OCI-LY7 (cell line): ENCODE data around the gene ATXN1. TPM values are rescaled to one million over a fixed set of nuclear protein-coding genes. Genes with fewer than 3 reads are reported as not detected.

Source experiments
- BruUV-seq: library from RNA; stranded (reverse); fragments of 400-500 nt; replicated peaks from 2 replicates; lab custom pipeline; 2021; lab: Mats Ljungman, UMichigan
- CTCF ChIA-PET: fragments of 300-600 bp; sonication (Branson Sonifier 250); formaldehyde crosslinking; loops from one replicate; lab custom pipeline; 2022; ENCODE audit warnings: antibody characterized with exemption; ENCODE audit not compliant: unreplicated experiment; lab: Charles Lee
- POLR2A ChIA-PET: fragments of 300-600 bp; sonication (Branson Sonifier 250); formaldehyde crosslinking; loops from one replicate; lab custom pipeline; 2022; ENCODE audit warnings: antibody characterized with exemption; lab: Charles Lee
- DNase-seq: peaks from one replicate; pipeline ENCODE4 v3.0.0-alpha.2; 2015; ENCODE audit warnings: low spot score
- H2AFZ ChIP-seq: fragments of 200-600 bp; sonication (generic), shearing (Covaris generic); 2 replicates; pipeline ENCODE4 v1.6.1; 2014; ENCODE audit warnings: mild to moderate bottlenecking, antibody characterized with exemption, low read length, moderate library complexity
- H3K27ac ChIP-seq: fragments of 200-600 bp; sonication (generic); 2 replicates; pipeline ENCODE4 v1.5.1; 2014; ENCODE audit warnings: mixed run types, low read depth, mild to moderate bottlenecking, moderate library complexity, low read length, inconsistent platforms; ENCODE audit not compliant: poor library complexity, severe bottlenecking
- H3K36me3 ChIP-seq: fragments of 200-600 bp; sonication (generic); 2 replicates; pipeline ENCODE4 v1.6.1; 2014; ENCODE audit warnings: mild to moderate bottlenecking, antibody characterized with exemption, low read length, moderate library complexity, mixed read lengths; ENCODE audit not compliant: insufficient read depth
- H3K4me1 ChIP-seq: fragments of 200-600 bp; sonication (generic); 2 replicates; pipeline ENCODE4 v1.5.1; 2014; ENCODE audit warnings: mild to moderate bottlenecking, low read length; ENCODE audit not compliant: insufficient read depth, poor library complexity, severe bottlenecking
- H3K4me2 ChIP-seq: fragments of 200-600 bp; sonication (generic); 2 replicates; pipeline ENCODE4 v1.6.1; 2014; ENCODE audit warnings: mild to moderate bottlenecking, low read length
- H3K4me3 ChIP-seq: fragments of 200-600 bp; sonication (generic); 2 replicates; pipeline ENCODE4 v1.5.1; 2014; ENCODE audit warnings: mild to moderate bottlenecking, low read depth, low read length; ENCODE audit not compliant: poor library complexity, severe bottlenecking
- H3K79me2 ChIP-seq: fragments of 200-600 bp; sonication (generic); 2 replicates; pipeline ENCODE4 v1.6.1; 2016; ENCODE audit warnings: low read depth, mild to moderate bottlenecking, low read length, moderate library complexity, mixed read lengths; ENCODE audit not compliant: insufficient read depth
- H3K9me2 ChIP-seq: fragments of 200-600 bp; sonication (generic); 2 replicates; pipeline ENCODE4 v1.6.1; 2016; ENCODE audit warnings: mild to moderate bottlenecking, low read length, mixed read lengths; ENCODE audit not compliant: insufficient read depth
- H3K9me3 ChIP-seq: fragments of 200-600 bp; sonication (generic); 2 replicates; pipeline ENCODE4 v1.6.1; 2014; ENCODE audit warnings: mild to moderate bottlenecking, mixed run types, low read length, mixed read lengths
- H4K20me1 ChIP-seq: fragments of 200-600 bp; sonication (generic); 2 replicates; pipeline ENCODE4 v1.6.1; 2014; ENCODE audit warnings: mild to moderate bottlenecking, antibody characterized with exemption, low read length, moderate library complexity, mixed read lengths; ENCODE audit not compliant: insufficient read depth
- CTCF ChIP-seq: fragments of 200-600 bp; sonication (generic); conservative IDR thresholded peaks from 2 replicates; pipeline ENCODE4 v1.5.1; 2014; ENCODE audit warnings: mild to moderate bottlenecking, antibody characterized with exemption, low read length, moderate library complexity, mixed read lengths
- EZH2phosphoT487 ChIP-seq: fragments of 200-600 bp; sonication (generic); IDR thresholded peaks from 2 replicates; pipeline ENCODE4 v1.6.1; 2018; ENCODE audit warnings: low read depth, borderline replicate concordance, mild to moderate bottlenecking, mixed run types, antibody characterized with exemption, low read length, moderate library complexity, mixed read lengths
- intact Hi-C: fragments of 100-400 bp; cut with micrococcal nuclease; formaldehyde crosslinking; loops from one replicate; pipeline ENCODE4 v1.10.0; 2022; ENCODE audit not compliant: unreplicated experiment
- total RNA-seq, 2 experiments: library from RNA; depleted of rRNA in 1 of 2; stranded (reverse); fragments of >200 nt in 1 of 2; shearing (Covaris generic) in 1 of 2; gene quantifications; 2 replicates each; pipeline ENCODE4 v1.2.3, GENCODE V29; 2014 to 2022

The ATXN1 gene
- total RNA-seq, 2 experiments from 2014 or later = not detected

GRCh38 chr6:16377470-16377869 is 383.8 kb downstream of the ATXN1 start:
- H3K79me2 ChIP-seq = no peaks in the 10 kb centered on the region
- H3K36me3 ChIP-seq = no peaks in the 10 kb centered on the region
- no peaks in the 10 kb centered on the region for H3K9me3 ChIP-seq
- no peak overlapping the region for H3K4me2 ChIP-seq
- intact Hi-C loops = no loop called here
- no peak for DNase-seq
- no peaks in the 10 kb centered on the region for H3K4me1 ChIP-seq
- CTCF ChIA-PET = no interaction called here
- H3K4me3 ChIP-seq = no peak overlapping the region
- H3K9me2 ChIP-seq = no peaks in the 10 kb centered on the region
- no TSS peak for BruUV-seq
- POLR2A ChIA-PET = interaction anchor here (1.4 kb wide), 1 partner anchor 27 kb away, joined by 3 read pairs; no protein-coding TSS in a partner anchor
- no peak overlapping the region for H2AFZ ChIP-seq
- H4K20me1 ChIP-seq = no peaks in the 10 kb centered on the region
- TF ChIP-seq EZH2phosphoT487 = no peak
- TF ChIP-seq CTCF = no peak
- no peak overlapping the region for H3K27ac ChIP-seq

- Histone ChIP-seq H3K79me2 (no peaks in the 10 kb centered on the region), H3K4me3 (no peak overlapping the region), H2AFZ (no peak overlapping the region), H3K4me2 (no peak overlapping the region), H3K9me2 (no peaks in the 10 kb centered on the region), H3K27ac (no peak overlapping the region), H3K36me3 (no peaks in the 10 kb centered on the region), H4K20me1 (no peaks in the 10 kb centered on the region), H3K9me3 (no peaks in the 10 kb centered on the region), H3K4me1 (no peaks in the 10 kb centered on the region)
- intact Hi-C loops = no loop called here
- POLR2A ChIA-PET = interaction anchor here (0.6 kb wide), 1 partner anchor 108 kb away, joined by 3 read pairs; no protein-coding TSS in a partner anchor
- no peak for TF ChIP-seq CTCF
- no peak for TF ChIP-seq EZH2phosphoT487
- CTCF ChIA-PET = no interaction called here
- no TSS peak for BruUV-seq
- no peak for DNase-seq
Observed at GRCh38 chr6:16375843-16376242, 385.4 kb downstream of the ATXN1 start.

- H3K79me2 ChIP-seq = no peaks in the 10 kb centered on the region
- H4K20me1 ChIP-seq = no peaks in the 10 kb centered on the region
- no TSS peak for BruUV-seq
- CTCF ChIA-PET = no interaction called here
- no peaks in the 10 kb centered on the region for H3K9me2 ChIP-seq
- no peak overlapping the region for H3K4me3 ChIP-seq
- DNase-seq = no peak
- no peak overlapping the region for H2AFZ ChIP-seq
- intact Hi-C loops = no loop called here
- no peaks in the 10 kb centered on the region for H3K9me3 ChIP-seq
- TF ChIP-seq CTCF (no peak), EZH2phosphoT487 (no peak)
- no peaks in the 10 kb centered on the region for H3K36me3 ChIP-seq
- no peaks in the 10 kb centered on the region for H3K4me1 ChIP-seq
- H3K27ac ChIP-seq = no peak overlapping the region
- H3K4me2 ChIP-seq = no peak overlapping the region
- POLR2A ChIA-PET = interaction anchor here (0.5 to 1.0 kb wide), 5 partner anchors 12 to 381 kb away, joined by 3 to 4 read pairs (median 3); no protein-coding TSS in a partner anchor
Observed at GRCh38 chr6:16375206-16375605, 386.1 kb downstream of the ATXN1 start.
